HT-29 (cell line): ENCODE measurements around the gene NCOA5. TPM values are rescaled to one million over a fixed set of nuclear protein-coding genes. Genes with fewer than 3 reads are reported as not detected.
A peak's percentile ranks its signal among the peaks of the same experiment; 100 is the strongest.
"Not testable (repeated sequence)": the region's sequence is repeated elsewhere in the genome, so short reads cannot be mapped to it uniquely, and the experiment has no call there.

Source experiments
- DNase-seq: peaks from one replicate; pipeline ENCODE4 v3.0.0-alpha.2; 2015; ENCODE audit warnings: low spot score
- total RNA-seq: library from RNA; depleted of rRNA; stranded (reverse); fragments of >200 nt; shearing (Covaris generic); gene quantifications from 2 replicates; pipeline ENCODE4 v1.2.3, GENCODE V29; 2014

NCOA5 gene
- total RNA-seq, 1 experiment from 2014 or later = 20.3 TPM

GRCh38 chr20:46093531-46093930 lies 3.8 kb upstream of the NCOA5 start:
- DNase-seq = no peak

GRCh38 chr20:46091622-46092535 lies 2.1 kb upstream of the NCOA5 start:
- DNase-seq = not testable (repeated sequence)

GRCh38 chr20:46089167-46089416 lies 670 bp downstream of the NCOA5 start:
- DNase-seq = no peak

- DNase-seq = peak; percentile 56
Measured at GRCh38 chr20:46088409-46089166, 1.2 kb downstream of the NCOA5 start.

- peak; percentile 39 for DNase-seq
Measured at GRCh38 chr20:46087161-46087560, 2.6 kb downstream of the NCOA5 start.

- DNase-seq = peak; percentile 44
Measured at GRCh38 chr20:46085179-46085851, 4.4 kb downstream of the NCOA5 start.

GRCh38 chr20:46084805-46085178 lies 5.0 kb downstream of the NCOA5 start:
- DNase-seq = no peak

- DNase-seq = no peak
Measured at GRCh38 chr20:46083531-46084061, 6.2 kb downstream of the NCOA5 start.

- DNase-seq = no peak
Measured at GRCh38 chr20:46083101-46083500, 6.7 kb downstream of the NCOA5 start.

GRCh38 chr20:46081074-46081473 lies 8.7 kb downstream of the NCOA5 start:
- DNase-seq = no peak

- no peak for DNase-seq
Measured at GRCh38 chr20:46078954-46079353, 10.8 kb downstream of the NCOA5 start.

- no peak for DNase-seq
Measured at GRCh38 chr20:46077642-46078305, 12.0 kb downstream of the NCOA5 start.

- DNase-seq = no peak
Measured at GRCh38 chr20:46076806-46077205, 13.0 kb downstream of the NCOA5 start.

GRCh38 chr20:46074006-46074405 lies 15.8 kb downstream of the NCOA5 start:
- no peak for DNase-seq

GRCh38 chr20:46073443-46073842 lies 16.3 kb downstream of the NCOA5 start:
- DNase-seq = no peak

- no peak for DNase-seq
Measured at GRCh38 chr20:46073024-46073423, 16.7 kb downstream of the NCOA5 start.

- DNase-seq = no peak
Measured at GRCh38 chr20:46071573-46071972, 18.2 kb downstream of the NCOA5 start.

- no peak for DNase-seq
Measured at GRCh38 chr20:46070215-46070900, 19.4 kb downstream of the NCOA5 start.

- DNase-seq = no peak
Measured at GRCh38 chr20:46065691-46066090, 24.1 kb downstream of the NCOA5 start.

GRCh38 chr20:46065006-46065405 lies 24.8 kb downstream of the NCOA5 start:
- no peak for DNase-seq

- DNase-seq = no peak
Measured at GRCh38 chr20:46063652-46064054, 26.1 kb downstream of the NCOA5 start.
